SK-N-SH treated with all-trans-retinoic acid at 6 μM for 48 hours (cell line): Measurements from ENCODE around the gene NOP56.

Source experiments
- ATAC-seq: fragments of 200-7000 bp; cut with Tn5 transposase; 3 replicates; pipeline ENCODE4 v1.9.1; 2020; ENCODE audit warnings: mild to moderate bottlenecking, moderate library complexity
- ARNTL ChIP-seq: fragments of 450-650 bp; formaldehyde crosslinking; IDR thresholded peaks from 2 replicates; pipeline ENCODE4 v1.5.0; 2020; ENCODE audit warnings: low read depth, mild to moderate bottlenecking, moderate library complexity, borderline replicate concordance
- BACH2 ChIP-seq: fragments of 250-450 bp; sonication (Bioruptor Pico); IDR thresholded peaks from 2 replicates; pipeline ENCODE4 v1.9.0; 2021; ENCODE audit warnings: mild to moderate bottlenecking, borderline replicate concordance
- CREB5 ChIP-seq: fragments of 250-450 bp; sonication (Bioruptor Pico); IDR thresholded peaks from 2 replicates; pipeline ENCODE4 v1.5.1; 2020; ENCODE audit warnings: low read depth, mild to moderate bottlenecking, moderate library complexity
- CSDC2 ChIP-seq: fragments of 250-450 bp; sonication (Bioruptor Pico); IDR thresholded peaks from 2 replicates; pipeline ENCODE4 v1.5.0; 2020; ENCODE audit warnings: mild to moderate bottlenecking, moderate library complexity
- CSRNP3 ChIP-seq: fragments of 250-450 bp; sonication (Bioruptor Pico); IDR thresholded peaks from 2 replicates; pipeline ENCODE4 v1.5.1; 2021; ENCODE audit warnings: mild to moderate bottlenecking, moderate library complexity
- ESRRG ChIP-seq: fragments of 250-450 bp; sonication (Bioruptor Pico); IDR thresholded peaks from 2 replicates; pipeline ENCODE4 v1.6.1; 2021; ENCODE audit warnings: mild to moderate bottlenecking
- GLIS3 ChIP-seq: fragments of 250-450 bp; sonication (Bioruptor Pico); IDR thresholded peaks from 2 replicates; pipeline ENCODE4 v1.5.0; 2020; ENCODE audit warnings: mild to moderate bottlenecking, moderate library complexity
- ISL1 ChIP-seq: fragments of 250-450 bp; sonication (Bioruptor Pico); IDR thresholded peaks from 2 replicates; pipeline ENCODE4 v2.1.2; 2022; ENCODE audit warnings: mild to moderate bottlenecking, moderate library complexity
- OSR1 ChIP-seq: fragments of 250-450 bp; sonication (Bioruptor Pico); IDR thresholded peaks from 2 replicates; pipeline ENCODE4 v1.8.0; 2022; ENCODE audit warnings: moderate library complexity, mild to moderate bottlenecking, inconsistent platforms
- PATZ1 ChIP-seq: fragments of 250-450 bp; sonication (Bioruptor Pico); IDR thresholded peaks from 2 replicates; pipeline ENCODE4 v1.8.0; 2020; ENCODE audit warnings: mild to moderate bottlenecking, moderate library complexity, borderline replicate concordance
- POU6F1 ChIP-seq: fragments of 250-450 bp; sonication (Bioruptor Pico); IDR thresholded peaks from 2 replicates; pipeline ENCODE4 v1.8.0; 2021; ENCODE audit warnings: low read depth, mild to moderate bottlenecking, moderate library complexity, borderline replicate concordance
- PPARA ChIP-seq: fragments of 250-450 bp; sonication (Bioruptor Pico); IDR thresholded peaks from 2 replicates; pipeline ENCODE4 v1.5.0; 2020; ENCODE audit warnings: mild to moderate bottlenecking, borderline replicate concordance
- RARB ChIP-seq: fragments of 250-450 bp; sonication (Bioruptor Pico); IDR thresholded peaks from 2 replicates; pipeline ENCODE4 v1.8.0; 2021; ENCODE audit warnings: mild to moderate bottlenecking, moderate library complexity
- SNAI2 ChIP-seq: fragments of 250-450 bp; sonication (Bioruptor Pico); IDR thresholded peaks from 2 replicates; pipeline ENCODE4 v1.5.0; 2020; ENCODE audit warnings: mild to moderate bottlenecking, moderate library complexity
- TOX ChIP-seq: fragments of 250-450 bp; sonication (Bioruptor Pico); IDR thresholded peaks from 2 replicates; pipeline ENCODE4 v1.8.0; 2021; ENCODE audit warnings: mild to moderate bottlenecking, moderate library complexity, borderline replicate concordance
- ZC3H10 ChIP-seq: fragments of 250-450 bp; sonication (Bioruptor Pico); IDR thresholded peaks from 2 replicates; pipeline ENCODE4 v1.5.1; 2021; ENCODE audit warnings: mild to moderate bottlenecking, moderate library complexity
- ZFP3 ChIP-seq: fragments of 250-450 bp; sonication (Bioruptor Pico); IDR thresholded peaks from 2 replicates; pipeline ENCODE4 v1.5.0; 2020; ENCODE audit warnings: mild to moderate bottlenecking, moderate library complexity
- ZFP30 ChIP-seq: fragments of 450-650 bp; formaldehyde crosslinking; IDR thresholded peaks from 2 replicates; pipeline ENCODE4 v1.5.0; 2022; ENCODE audit warnings: mild to moderate bottlenecking, moderate library complexity
- ZNF565 ChIP-seq: fragments of 450-650 bp; formaldehyde crosslinking; conservative IDR thresholded peaks from 2 replicates; pipeline ENCODE4 v1.5.0; 2020; ENCODE audit warnings: low read depth, mild to moderate bottlenecking, moderate library complexity
- ZNF70 ChIP-seq: fragments of 450-650 bp; formaldehyde crosslinking; IDR thresholded peaks from 2 replicates; pipeline ENCODE4 v1.5.0; 2020; ENCODE audit warnings: mild to moderate bottlenecking, moderate library complexity
- ZNF8 ChIP-seq: fragments of 450-650 bp; formaldehyde crosslinking; IDR thresholded peaks from 2 replicates; pipeline ENCODE4 v1.5.0; 2020; ENCODE audit warnings: mild to moderate bottlenecking, moderate library complexity

The NOP56 gene

GRCh38 chr20:2619961-2620595 lies 32.4 kb upstream of the NOP56 start:
- no peak for TF ChIP-seq SNAI2 (CRISPR knock-in tag)
- no peak for TF ChIP-seq ESRRG (CRISPR knock-in tag)
- TF ChIP-seq ZC3H10 (CRISPR knock-in tag), result no peak
- TF ChIP-seq POU6F1 (CRISPR knock-in tag), result no peak
- TF ChIP-seq ZNF8 (CRISPR knock-in tag), result no peak
- TF ChIP-seq ARNTL, result no peak
- TF ChIP-seq ZNF565 (CRISPR knock-in tag), result no peak
- TF ChIP-seq CSRNP3 (CRISPR knock-in tag), result no peak
- no peak for TF ChIP-seq ZNF70 (CRISPR knock-in tag)
- TF ChIP-seq CREB5 (CRISPR knock-in tag), result no peak
- no peak for TF ChIP-seq RARB (CRISPR knock-in tag)
- no peak for TF ChIP-seq ZFP3
- TF ChIP-seq CSDC2, result no peak
- TF ChIP-seq PPARA (CRISPR knock-in tag), result no peak
- no peak for TF ChIP-seq TOX (CRISPR knock-in tag)
- no peak for TF ChIP-seq ISL1 (CRISPR knock-in tag)
- TF ChIP-seq GLIS3 (CRISPR knock-in tag), result no peak
- TF ChIP-seq ZFP30, result no peak
- no peak for TF ChIP-seq PATZ1 (CRISPR knock-in tag)
- no peak for TF ChIP-seq OSR1
- no peak for ATAC-seq

GRCh38 chr20:2624190-2624589 lies 28.2 kb upstream of the NOP56 start:
- no peak for ATAC-seq

More at GRCh38 chr20:2624190-2624589, 28.2 kb upstream of the NOP56 start:
- TF ChIP-seq BACH2 (CRISPR knock-in tag) (no peak), CSRNP3 (CRISPR knock-in tag) (no peak), GLIS3 (CRISPR knock-in tag) (no peak), ARNTL (no peak), SNAI2 (CRISPR knock-in tag) (no peak), ZC3H10 (CRISPR knock-in tag) (no peak), RARB (CRISPR knock-in tag) (no peak), TOX (CRISPR knock-in tag) (no peak), ZNF70 (CRISPR knock-in tag) (no peak), ZFP30 (no peak), ZNF565 (CRISPR knock-in tag) (no peak), POU6F1 (CRISPR knock-in tag) (no peak), CREB5 (CRISPR knock-in tag) (no peak), OSR1 (no peak)
